Stimulated activated CD4-positive, alpha-beta T cell treated with anti-CD3 and anti-CD28 coated beads, TNF-alpha, amount 100 ng/mL, for 48 hours (primary cell): ENCODE results near the gene MEGF10.

Experiments
- DNase-seq, 3 donors: peaks; one replicate each; pipeline ENCODE4 v3.0.0-alpha.2; 2020; ENCODE audit warnings: low read depth in 3 of 3

The MEGF10 gene

GRCh38 chr5:127326431-127326830 lies 35.8 kb downstream of the MEGF10 start:
- no peak for DNase-seq

- no peak for DNase-seq
These were observed 36.6 kb downstream of the MEGF10 start for GRCh38 chr5:127326976-127327755.

GRCh38 chr5:127330116-127330515 lies 39.5 kb downstream of the MEGF10 start:
- no peak for DNase-seq

- no peak for DNase-seq
These were observed 41.5 kb downstream of the MEGF10 start for GRCh38 chr5:127331890-127332649.

- DNase-seq, result no peak
These were observed 42.9 kb downstream of the MEGF10 start for GRCh38 chr5:127333483-127333882.

GRCh38 chr5:127335381-127335780 lies 44.8 kb downstream of the MEGF10 start:
- no peak for DNase-seq

GRCh38 chr5:127337876-127338275 lies 47.3 kb downstream of the MEGF10 start:
- DNase-seq, result no peak

- DNase-seq, result no peak
These were observed 47.9 kb downstream of the MEGF10 start for GRCh38 chr5:127338501-127338900.

GRCh38 chr5:127340606-127341005 lies 50.0 kb downstream of the MEGF10 start:
- DNase-seq, result no peak

- no peak for DNase-seq
These were observed 51.8 kb downstream of the MEGF10 start for GRCh38 chr5:127342364-127342763.

GRCh38 chr5:127343313-127343712 lies 52.7 kb downstream of the MEGF10 start:
- DNase-seq, result no peak

GRCh38 chr5:127343866-127344265 lies 53.3 kb downstream of the MEGF10 start:
- no peak for DNase-seq

- DNase-seq, result no peak
These were observed 54.3 kb downstream of the MEGF10 start for GRCh38 chr5:127344931-127345330.

GRCh38 chr5:127351418-127351817 lies 60.8 kb downstream of the MEGF10 start:
- DNase-seq, result no peak

GRCh38 chr5:127352068-127352467 lies 61.5 kb downstream of the MEGF10 start:
- DNase-seq, result no peak

GRCh38 chr5:127353327-127353726 lies 62.7 kb downstream of the MEGF10 start:
- DNase-seq, result no peak

- no peak for DNase-seq
These were observed 63.2 kb downstream of the MEGF10 start for GRCh38 chr5:127353796-127354195.

- no peak for DNase-seq
These were observed 64.7 kb downstream of the MEGF10 start for GRCh38 chr5:127355337-127355736.

- no peak for DNase-seq
These were observed 67.7 kb downstream of the MEGF10 start for GRCh38 chr5:127358284-127358683.

GRCh38 chr5:127358740-127359139 lies 68.1 kb downstream of the MEGF10 start:
- no peak for DNase-seq

- no peak for DNase-seq
These were observed 68.9 kb downstream of the MEGF10 start for GRCh38 chr5:127359502-127359901.

- no peak for DNase-seq
These were observed 72.8 kb downstream of the MEGF10 start for GRCh38 chr5:127363403-127363802.

- no peak for DNase-seq
These were observed 76.4 kb downstream of the MEGF10 start for GRCh38 chr5:127367029-127367428.
